Activated CD4-positive, alpha-beta T cell treated with anti-CD3 and anti-CD28 coated beads, Interleukin-2, Interleukin-4, amounts not matched to agents 100 ng/mL and 50 ng/mL, durations not matched to agents 16 hours and 8 hours (primary cell): ENCODE results near the gene LDLRAD1.
"Not testable (repeated sequence)": the region's sequence is repeated elsewhere in the genome, so short reads cannot be mapped to it uniquely, and the experiment has no call there.

Source experiments
- DNase-seq: peaks from one replicate; pipeline ENCODE4 v3.0.0-alpha.2; 2020; ENCODE audit warnings: low spot score

Gene LDLRAD1

DNA sequence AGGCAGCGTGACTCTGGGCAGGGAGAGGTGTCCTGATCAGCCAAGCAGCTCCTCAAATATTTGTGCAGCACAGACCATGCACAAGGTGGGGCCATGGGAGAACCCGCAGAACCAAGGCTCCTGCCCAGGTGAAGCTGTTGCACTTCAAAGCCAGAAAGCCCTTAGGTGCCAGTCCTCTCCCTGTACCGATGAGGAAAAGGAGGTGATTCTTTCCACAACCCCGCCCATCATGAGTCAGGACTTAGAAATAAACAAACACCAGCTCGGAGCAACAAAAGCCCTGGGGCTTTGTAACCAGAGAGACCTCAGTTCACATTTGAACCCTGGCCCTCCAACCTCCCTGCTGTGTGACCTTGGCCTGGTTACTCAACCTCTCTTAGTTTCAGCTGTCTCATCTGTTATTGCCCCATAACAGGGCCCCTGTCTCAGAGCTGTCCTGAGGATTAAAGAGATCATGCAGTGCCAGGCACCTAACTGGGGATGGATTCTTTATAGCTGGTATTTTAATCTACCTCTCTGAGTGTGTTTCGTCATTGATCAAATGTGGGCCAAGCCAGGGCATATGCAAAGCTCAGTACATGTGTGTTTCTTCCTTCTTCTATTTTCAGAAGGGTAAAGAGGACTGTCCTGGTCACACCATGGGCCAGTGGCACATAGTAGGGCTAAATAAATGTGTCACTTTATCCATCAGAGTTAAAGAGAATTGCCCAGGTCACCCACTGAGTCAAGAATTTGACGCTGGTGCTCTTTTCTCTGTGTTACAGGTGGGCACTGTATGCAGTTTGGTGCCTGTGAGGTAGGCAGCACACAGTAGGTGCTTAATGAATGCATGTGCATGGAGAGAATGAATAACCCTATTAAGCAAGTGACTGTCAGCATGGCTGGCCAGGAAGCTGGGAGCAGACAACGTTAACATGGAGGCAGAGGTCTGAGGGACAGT is 1.4 kb downstream of the LDLRAD1 start:
- no peak for DNase-seq

DNA sequence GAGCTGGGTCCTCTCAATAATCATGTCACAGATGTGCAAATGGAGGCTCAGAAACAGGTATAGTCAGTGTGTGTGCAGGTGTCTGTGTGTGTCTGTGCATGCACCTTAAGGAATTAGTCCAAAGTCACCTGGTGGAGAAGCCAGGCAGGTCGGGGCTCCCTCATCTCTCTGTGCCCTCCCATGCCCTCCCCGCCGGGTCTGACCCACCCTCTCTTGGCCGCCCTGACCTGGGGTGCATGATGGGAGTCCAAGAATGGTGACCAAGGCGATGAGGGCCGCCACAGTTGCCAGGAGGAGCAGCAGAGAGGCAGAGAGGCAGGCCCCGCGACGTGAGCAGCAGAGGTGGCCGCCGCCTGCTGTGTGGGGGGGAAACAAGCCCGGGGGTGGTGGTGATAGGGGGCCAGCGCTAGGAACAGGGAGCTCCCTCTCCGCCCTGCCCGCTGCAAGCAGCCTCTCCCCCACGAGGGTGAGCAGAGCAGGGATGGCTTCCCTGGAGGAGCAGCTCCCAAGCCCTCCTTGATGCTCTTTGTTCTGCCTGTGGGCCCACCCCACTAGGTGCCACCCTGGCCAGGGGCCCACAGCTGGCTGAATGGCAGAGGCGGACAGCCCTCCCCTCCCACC is 3.9 kb downstream of the LDLRAD1 start:
- DNase-seq: no peak

DNA sequence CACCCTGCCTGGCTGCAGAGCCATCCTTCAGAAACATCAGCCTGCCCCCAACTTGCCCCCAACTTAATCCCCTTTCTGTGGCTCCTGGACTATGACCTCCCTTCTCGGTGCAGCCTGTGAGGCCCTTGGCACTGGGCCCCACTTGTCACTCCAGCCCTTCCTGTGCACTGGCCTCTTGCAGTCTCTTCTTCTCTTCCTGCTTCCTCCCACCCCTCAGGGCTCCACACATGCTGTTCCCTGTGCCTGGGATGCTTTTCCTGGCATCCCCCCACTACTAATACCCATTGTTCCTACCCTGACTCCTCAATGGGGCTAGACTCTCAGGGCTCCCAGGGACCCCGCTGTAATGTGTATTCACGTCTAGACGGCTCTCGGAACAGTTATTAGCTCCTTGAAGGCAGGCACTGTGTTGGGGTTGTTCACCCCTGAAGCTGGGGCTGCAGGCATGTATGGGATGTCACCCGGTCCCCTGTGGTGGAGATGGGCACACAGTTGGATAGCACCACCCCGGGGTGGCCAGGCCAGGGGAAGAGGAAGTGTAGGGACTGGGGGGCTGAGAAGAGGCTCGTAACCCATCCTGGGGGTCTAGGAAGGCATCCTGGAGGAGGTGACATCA is 4.5 kb downstream of the LDLRAD1 start:
- DNase-seq: no peak

DNA sequence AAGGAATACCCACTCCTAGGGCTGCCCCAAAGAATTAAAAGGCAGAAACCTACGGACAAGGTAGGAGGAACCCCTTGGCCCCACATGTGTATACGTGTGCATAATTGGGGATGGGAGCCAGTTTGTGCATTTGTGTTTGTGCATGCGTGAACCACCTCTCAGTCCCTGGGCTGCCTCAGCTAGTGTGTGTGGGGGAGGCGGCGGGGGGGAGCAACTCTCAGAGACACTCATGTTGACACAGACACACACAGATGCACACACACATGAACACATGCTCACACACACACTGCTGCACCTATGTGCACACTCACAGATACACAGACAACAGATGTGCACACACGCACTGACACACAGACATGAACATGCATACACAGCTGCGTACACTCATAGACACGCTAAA is 5.1 kb downstream of the LDLRAD1 start:
- no peak for DNase-seq

DNA sequence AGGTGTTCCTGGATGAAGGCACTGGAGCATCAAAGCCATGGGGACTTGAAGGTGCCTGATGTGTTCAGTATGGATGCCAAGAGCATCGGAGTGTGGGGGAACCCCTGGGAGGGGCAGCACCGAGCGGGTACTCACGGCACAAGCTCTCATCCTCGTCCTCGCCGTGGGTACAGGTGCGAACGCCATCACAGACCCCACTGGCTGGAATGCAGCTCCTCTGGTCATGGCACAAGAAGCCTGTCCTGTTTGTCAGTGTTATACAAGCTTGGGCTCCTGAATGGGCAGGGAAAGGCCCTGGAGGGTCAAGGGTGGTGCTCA is 6.0 kb downstream of the LDLRAD1 start:
- no peak for DNase-seq

DNA sequence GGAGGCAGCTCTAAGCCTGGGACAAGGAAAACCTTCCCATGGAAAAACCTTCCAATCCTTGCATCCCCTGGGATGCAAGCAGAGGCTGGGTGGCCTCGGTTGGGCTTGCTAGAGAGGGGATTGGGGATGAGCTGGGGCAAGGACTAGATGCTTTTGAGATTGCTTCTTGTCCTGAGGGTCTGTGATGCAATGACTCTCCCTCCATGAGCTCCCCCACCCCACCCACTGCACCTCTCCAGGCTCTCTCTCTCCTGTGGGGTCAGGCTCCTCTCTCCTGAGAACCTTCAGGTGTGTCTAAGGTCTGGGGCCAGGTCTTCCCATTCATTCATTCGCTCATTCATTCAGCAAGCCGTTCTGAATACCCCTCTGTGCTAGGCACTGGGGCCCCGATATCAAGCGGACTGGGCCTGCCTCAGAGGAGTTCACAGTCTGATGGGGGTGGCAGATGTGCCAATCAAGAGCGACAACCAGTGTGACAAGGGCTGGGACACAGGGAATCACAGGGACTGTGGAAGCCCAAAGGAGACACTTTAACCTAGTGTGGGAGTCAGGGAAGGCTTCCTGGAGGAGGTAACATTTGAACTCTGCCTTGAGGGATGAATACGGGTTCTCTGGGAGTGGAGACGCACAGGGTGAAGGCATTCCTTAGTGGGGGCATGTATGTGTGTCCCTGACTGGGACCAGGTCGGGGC is 6.5 kb downstream of the LDLRAD1 start:
- no peak for DNase-seq

DNA sequence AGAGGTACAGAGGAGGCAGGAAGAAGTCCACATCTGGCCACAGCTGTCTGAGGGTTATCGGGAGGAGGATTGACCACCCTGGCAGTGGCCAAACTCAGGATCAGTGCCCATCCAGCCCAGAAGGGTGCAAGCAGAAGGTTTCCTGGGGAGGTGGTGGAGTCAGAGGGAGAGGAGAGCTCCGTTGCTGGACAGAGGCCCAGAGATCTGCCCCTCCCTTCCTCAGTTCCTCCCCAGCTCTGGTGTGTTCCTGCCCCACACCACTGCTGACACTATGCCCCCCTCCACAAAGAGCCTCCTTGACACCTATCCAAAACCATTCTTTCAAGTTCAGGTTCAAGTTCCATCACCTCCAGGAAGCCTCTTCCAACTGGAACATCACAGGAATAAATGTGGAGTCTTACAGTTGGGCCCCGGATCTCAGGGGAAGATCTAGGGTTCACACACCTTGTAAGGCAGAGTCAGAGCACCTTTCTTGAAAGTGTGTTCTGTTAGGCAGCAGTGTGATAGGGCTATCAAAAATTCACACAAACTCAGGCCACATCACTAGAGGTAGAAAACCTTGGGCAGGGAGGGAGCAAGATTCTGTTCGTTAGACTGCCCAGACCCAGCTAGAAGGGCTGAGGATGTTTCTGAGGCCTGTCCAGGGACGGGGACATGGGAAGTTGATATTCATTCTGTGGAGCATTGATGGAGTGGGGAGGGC is 7.4 kb downstream of the LDLRAD1 start:
- no peak for DNase-seq

DNA sequence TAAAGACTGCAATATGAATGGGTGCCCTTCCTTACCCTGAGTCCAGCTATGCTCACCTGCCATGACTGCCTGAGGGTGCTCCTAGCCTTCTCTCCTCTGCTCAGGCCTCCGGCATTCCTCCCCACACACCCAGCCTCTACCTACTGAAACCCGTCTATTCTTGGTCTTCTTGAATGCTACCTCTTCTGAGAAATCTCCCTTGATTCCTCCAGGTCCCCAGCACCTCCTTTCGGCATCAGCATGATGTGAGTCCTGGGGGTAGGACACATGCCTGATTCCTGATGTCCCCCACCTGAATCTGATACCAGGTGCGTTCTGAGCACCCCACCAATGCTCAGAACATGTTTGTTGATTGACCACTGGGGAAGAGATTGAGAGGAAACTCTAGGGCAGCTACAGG is 8.6 kb downstream of the LDLRAD1 start:
- no peak for DNase-seq

DNA sequence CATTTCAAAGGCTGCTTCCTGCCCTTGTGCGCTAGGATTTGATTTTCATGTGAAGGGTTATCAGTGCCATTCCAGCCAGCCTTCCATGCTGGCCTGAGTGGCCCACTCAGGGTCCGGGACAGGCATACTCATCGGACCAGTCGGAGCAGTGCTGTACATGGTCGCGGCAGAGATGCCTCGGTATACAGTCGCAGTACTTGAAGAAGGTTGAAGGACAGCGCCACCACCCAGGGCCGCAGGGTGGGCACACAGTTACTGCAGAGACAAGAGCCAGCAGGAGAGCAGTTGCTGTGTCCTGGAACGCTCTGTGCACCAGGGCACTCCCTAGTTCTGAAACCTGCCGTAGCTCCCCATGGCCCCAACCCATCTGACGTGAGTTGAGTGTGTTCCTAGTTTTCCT is 9.1 kb downstream of the LDLRAD1 start:
- DNase-seq: no peak

DNA sequence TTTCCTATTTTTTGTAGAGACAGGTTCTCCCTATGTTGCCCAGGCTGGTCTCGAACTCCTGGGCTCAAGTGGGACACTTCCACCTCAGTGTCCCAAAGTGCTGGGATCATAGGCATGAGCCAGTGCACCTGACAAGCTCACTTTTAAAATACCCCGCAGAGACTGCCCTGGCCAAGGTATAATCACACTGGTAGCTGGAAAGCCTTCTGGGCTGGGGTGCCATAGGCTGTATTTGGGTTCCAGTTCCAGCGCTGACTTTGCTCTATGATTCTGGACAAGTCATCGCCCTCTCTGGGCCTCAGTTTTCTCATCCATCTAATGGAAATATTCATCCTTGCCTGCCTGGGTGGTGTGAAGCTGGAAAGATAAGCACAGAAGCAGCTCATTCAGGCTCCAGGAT is 10.4 kb downstream of the LDLRAD1 start:
- DNase-seq: no peak

DNA sequence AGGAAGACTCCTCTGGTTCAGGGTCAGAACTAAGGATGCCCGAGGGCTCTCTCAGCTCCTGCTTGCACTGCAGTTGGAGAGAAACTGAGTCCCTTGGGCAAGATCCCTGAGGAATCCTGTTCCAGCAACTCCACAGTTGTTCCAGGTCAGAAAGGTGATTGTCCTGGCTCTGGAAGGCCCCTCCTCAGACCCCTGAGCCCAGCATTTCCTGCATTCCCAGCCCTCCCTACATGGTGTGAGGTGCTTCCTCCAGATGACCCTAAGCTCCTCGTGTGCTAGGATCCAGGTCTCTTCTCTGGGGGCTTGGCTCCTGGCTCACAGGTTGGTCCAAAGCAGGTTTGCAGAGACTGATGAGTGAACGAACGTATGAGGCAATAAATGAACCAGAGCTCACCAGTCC is 11.5 kb downstream of the LDLRAD1 start:
- DNase-seq: no peak

DNA sequence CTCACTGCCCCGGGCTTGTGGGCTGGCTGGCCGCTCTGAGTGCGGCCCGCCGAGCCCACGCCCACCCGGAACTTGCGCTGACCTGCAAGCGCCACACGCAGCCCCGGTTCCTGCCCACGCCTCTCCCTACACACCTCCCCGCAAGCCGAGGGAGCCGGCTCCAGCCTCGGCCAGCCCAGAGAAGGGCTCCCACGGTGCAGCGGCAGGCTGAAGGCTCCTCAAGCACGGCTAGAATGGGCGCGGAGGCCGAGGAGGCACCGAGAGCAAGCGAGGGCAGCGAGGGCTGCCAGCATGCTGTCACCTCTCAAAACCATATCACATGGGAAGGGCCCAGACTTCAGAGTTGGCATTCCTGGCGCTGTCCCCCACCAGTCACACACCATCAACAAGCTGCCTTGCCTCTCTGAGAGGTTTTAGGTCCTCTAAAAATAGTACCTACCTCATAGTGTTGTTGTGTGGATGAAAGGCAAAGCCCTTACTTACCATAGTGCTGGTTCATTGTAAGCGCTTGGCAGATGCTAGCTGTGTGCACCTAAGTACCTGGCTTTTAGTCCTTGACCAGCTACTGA is 13.4 kb downstream of the LDLRAD1 start:
- DNase-seq: no peak

DNA sequence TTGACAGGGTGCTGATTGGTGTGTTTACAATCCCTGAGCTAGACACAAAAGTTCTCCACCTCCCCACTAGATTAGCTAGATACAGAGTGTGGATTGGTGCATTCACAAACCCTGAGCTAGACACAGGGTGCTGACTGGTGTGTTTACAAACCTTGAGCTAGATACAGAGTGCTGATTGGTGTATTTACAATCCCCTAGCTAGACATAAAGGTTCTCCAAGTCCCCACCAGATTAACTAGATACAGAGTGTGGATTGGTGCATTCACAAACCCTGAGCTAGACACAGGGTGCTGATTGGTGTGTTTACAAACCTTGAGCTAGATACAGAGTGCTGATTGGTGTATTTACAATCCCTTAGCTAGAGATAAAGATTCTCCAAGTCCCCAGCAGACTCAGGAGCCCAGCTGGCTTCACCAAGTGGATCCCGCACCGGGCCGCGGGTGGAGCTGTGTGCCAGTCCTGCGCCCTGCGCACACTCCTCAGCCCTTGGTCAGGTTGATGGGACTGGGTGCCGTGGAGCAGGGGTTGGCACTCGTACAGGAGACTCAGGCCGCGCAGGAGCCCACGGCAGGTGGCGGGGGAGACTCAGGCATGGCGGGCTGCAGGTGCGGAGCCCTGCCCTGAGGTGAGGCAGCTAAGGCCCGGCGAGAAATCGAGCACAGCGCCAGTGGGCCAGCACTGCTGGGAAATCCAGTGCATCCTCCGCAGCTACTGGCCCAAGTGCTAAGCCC is 14.1 kb downstream of the LDLRAD1 start:
- not testable (repeated sequence) for DNase-seq

DNA sequence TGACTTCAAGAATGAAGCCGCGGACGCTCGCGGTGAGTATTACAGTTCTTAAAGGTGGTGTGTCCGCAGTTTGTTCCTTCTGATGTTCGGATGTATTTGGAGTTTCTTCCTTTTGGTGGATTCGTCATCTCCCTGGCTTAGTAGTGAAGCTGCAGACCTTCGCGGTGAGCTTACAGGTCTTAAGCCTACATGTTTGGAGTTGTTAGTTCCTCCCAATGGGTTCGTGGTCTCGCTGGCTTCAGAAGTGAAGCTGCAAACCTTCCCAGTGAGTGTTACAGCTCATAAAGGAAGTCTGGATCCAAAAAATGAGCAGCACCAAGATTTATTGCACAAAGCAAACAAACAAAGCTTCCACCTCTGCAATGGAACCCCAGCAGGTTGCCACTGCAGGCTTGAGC is 14.7 kb downstream of the LDLRAD1 start:
- DNase-seq: no peak

DNA sequence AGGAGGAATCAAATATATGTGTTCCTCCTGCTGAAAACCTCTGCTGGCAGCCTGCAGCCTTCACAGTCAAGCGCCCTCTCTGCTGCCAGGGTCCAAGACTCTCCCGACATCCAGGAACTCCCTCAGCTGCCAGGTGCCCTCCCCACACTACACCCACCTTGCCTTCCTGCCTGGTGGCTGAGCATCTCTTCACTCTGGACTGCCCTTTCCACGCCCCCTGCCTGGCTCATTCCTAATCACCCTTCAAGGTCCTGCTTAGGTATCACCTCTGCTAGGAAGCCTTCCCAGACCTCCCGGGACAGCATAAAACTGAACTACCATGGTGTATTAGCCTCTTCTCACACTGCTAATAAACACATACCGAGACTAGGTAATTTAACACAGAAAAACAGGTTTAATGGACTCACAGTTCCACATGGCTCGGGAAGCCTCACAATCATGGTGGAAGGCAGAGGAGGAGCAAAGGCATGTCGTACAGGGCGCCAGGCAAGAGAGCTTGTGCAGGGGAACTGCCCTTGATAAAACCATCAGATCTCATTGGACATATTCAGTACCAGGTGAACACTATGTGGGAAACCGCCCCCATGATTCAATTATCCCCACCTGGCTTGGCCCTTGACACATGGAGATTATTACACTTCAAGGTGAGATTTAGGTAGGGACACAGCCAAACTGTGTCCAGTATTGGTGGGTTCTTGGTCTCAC is 15.3 kb downstream of the LDLRAD1 start:
- DNase-seq: no peak

DNA sequence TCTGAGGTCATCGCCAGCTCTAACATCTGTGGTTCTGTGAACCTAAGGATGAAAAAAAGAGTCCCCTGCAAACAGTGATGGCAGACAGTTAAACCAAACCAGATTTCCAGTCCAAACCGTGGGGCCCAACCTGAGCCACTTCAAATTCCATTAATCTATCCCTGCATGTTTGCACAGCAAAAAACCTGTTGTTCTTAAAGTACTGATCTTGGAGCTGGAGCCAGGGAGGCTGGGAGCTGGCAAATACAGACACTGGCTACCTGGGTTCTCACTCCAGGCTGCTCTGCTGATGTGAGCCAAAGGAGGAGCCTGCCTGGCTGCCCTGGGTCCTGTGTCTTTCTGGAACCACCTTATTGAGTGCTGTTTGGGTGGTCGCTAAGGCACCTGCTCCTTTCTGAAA is 16.4 kb downstream of the LDLRAD1 start:
- DNase-seq: no peak

DNA sequence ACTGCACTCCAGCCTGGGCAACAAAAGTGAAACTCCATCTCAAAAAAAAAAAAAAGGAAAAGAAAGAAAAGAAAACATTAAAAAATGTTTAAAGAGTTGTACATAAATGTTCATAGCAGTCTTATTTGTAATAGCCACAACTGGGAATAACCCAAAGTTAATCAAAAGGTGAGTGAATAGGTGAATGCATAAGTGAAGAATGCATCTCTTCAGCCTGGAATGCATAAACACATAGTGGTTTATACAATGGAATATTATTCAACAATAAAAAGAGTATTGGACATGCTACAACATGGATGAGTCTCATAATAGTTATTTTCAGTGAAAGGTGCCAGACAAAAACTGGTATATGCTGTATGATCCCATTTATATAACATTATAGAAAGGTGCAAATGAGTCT is 18.1 kb downstream of the LDLRAD1 start:
- DNase-seq: no peak

DNA sequence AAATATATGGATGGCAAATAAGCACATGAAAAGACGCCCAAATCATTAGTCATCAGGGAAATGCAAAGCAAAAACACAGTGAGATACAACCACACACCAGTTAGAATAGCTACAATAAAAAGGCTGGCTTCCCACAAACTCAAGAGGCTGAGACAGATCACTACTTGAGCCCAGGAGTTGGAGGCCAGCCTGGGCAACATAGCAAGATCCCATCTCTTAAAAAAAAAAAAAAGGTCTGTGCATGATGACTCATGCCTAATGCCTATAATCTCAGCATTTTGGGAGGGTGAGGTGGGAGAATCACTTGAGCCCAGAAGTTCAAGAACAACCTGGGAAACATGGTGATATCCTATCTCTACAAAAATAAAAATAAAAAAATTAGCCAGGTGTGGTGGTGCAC is 19.8 kb downstream of the LDLRAD1 start:
- no peak for DNase-seq

DNA sequence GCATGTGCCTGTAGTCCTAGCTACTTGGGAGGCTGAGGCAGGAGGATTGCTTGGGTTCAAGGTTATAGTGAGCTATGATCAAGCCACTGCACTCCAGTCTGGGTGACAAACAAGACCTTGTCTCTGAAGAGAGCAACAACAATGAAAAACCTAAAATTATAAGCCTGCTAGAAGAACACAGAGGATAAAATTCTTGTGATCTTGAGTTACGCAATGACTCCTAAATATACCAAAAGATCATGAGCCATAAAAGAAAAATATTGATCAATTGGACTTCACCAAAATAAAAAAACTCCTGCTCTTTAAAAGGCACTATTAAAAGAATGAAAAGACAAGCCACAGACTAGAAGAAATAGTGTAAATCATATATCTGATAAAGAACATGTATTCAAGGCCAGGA is 22.3 kb downstream of the LDLRAD1 start:
- no peak for DNase-seq

DNA sequence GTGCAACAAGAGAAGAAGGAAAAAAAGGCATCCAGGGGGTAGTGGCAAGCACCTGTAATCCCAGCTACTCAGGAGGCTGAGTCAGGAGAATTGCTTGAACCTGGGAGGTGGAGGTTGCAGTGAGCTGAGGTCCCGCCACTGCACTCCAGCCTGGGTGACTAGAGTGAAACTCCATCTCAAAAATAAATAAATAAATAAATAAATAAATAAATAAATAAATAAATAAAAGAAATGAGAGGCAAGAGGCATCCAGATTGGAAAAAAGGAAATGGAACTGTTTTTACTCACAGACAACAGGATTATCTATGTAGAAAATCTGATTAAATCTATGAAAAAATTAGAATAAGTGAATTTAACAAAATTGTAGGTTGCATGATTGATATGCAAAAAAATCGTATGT is 23.5 kb downstream of the LDLRAD1 start:
- not testable (repeated sequence) for DNase-seq
